CD4-positive, CD25-positive, alpha-beta regulatory T cell (primary cell): ENCODE data around the gene APBB2. TPM values are rescaled to one million over a fixed set of nuclear protein-coding genes. Genes with fewer than 3 reads are reported as not detected.
"Not testable (repeated sequence)": the region's sequence is repeated elsewhere in the genome, so short reads cannot be mapped to it uniquely, and the experiment has no call there.

ENCODE experiments used
- ATAC-seq, 2 donors: fragments of 150-1000 bp; cut with Tn5 transposase; one replicate each; pipeline ENCODE4 v1.10.0; 2021; ENCODE audit warnings: low read depth in 2 of 2, moderate number of reproducible peaks in 2 of 2, moderate library complexity in 1 of 2
- DNase-seq, 3 donors: peaks; one replicate each; pipeline versions ENCODE4 v3.0.0 to v3.0.0-alpha.2; 2012 to 2022; ENCODE audit warnings: mixed read lengths in 1 of 3
- H3K27ac ChIP-seq: one replicate; pipeline ENCODE4 v1.7.0; 2013; ENCODE audit warnings: mild to moderate bottlenecking, low read length; ENCODE audit not compliant: insufficient read depth, poor library complexity, severe bottlenecking
- H3K27me3 ChIP-seq: one replicate; pipeline ENCODE4 v1.7.0; 2013; ENCODE audit warnings: low read length; ENCODE audit not compliant: control insufficient read depth, insufficient read depth
- H3K36me3 ChIP-seq: one replicate; pipeline ENCODE4 v1.7.0; 2013; ENCODE audit warnings: mild to moderate bottlenecking, low read length, moderate library complexity; ENCODE audit not compliant: control insufficient read depth, insufficient read depth
- H3K4me1 ChIP-seq: 2 replicates; pipeline ENCODE4 v1.7.0; 2013; ENCODE audit warnings: mild to moderate bottlenecking, low read length; ENCODE audit not compliant: insufficient read depth, control insufficient read depth, poor library complexity, severe bottlenecking
- H3K4me3 ChIP-seq: one replicate; pipeline ENCODE4 v1.7.0; 2013; ENCODE audit warnings: low read depth, mild to moderate bottlenecking, low read length, moderate library complexity
- H3K9me3 ChIP-seq, 2 experiments: 1 replicate in 1 of 2; 2 replicates in 1 of 2; pipeline ENCODE4 v1.7.0; 2013; ENCODE audit warnings: low read length in 2 of 2, mild to moderate bottlenecking in 1 of 2, moderate library complexity in 1 of 2; ENCODE audit not compliant: control insufficient read depth in 2 of 2
- H3K27ac Mint-ChIP-seq, 3 donors: one replicate each; pipeline ENCODE4 v1.8.0; 2020 to 2022; ENCODE audit warnings: mild to moderate bottlenecking in 3 of 3, mixed read lengths in 3 of 3, moderate library complexity in 2 of 3
- H3K27me3 Mint-ChIP-seq: one replicate; pipeline ENCODE4 v1.8.0; 2022; ENCODE audit warnings: mild to moderate bottlenecking, mixed read lengths
- H3K36me3 Mint-ChIP-seq: one replicate; pipeline ENCODE4 v1.8.0; 2020; ENCODE audit warnings: mixed read lengths
- H3K4me1 Mint-ChIP-seq, 4 donors: one replicate each; pipeline ENCODE4 v1.8.0; 2020 to 2022; ENCODE audit warnings: mixed read lengths in 4 of 4, mild to moderate bottlenecking in 1 of 4
- H3K4me3 Mint-ChIP-seq, 4 donors: one replicate each; pipeline ENCODE4 v1.8.0; 2020 to 2022; ENCODE audit warnings: mild to moderate bottlenecking in 4 of 4, mixed read lengths in 4 of 4, moderate library complexity in 3 of 4
- H3K9me3 Mint-ChIP-seq, 7 donors: one replicate each; pipeline ENCODE4 v1.8.0; 2020 to 2022; ENCODE audit warnings: mixed read lengths in 7 of 7, mild to moderate bottlenecking in 3 of 7, moderate library complexity in 2 of 7
- polyA plus RNA-seq, 4 donors: library from polyadenylated mRNA; unstranded; fragments of 300-500 nt; fragmentation: Illumina TruSeq; gene quantifications; one replicate each; pipeline ENCODE4 v1.2.3, GENCODE V29; 2021
- total RNA-seq: library from RNA; stranded (reverse); gene quantifications from one replicate; pipeline ENCODE4 v1.2.3, GENCODE V29; 2022

Gene APBB2
- total and polyA plus RNA-seq, 5 donors from 2014 or later = not detected

DNA sequence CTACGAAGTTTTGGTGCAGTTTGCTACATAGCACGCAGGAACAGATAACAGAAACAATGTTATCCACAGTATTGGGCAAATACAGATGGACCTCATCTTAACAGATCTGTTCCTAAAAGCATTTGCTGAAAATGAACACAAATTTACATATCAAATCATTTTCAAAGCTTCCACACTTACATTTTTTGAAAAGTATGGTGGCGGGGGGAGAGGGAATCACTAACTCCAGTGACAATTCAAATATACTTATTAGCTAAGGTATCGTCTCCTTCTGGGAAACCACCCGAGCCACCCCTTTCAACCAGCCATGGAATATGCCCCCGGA lies 289.6 kb downstream of the APBB2 start:
- H3K36me3 Mint-ChIP-seq = no peaks in the 10 kb centered on the region
- no peak overlapping the region for H3K27ac ChIP-seq
- H3K27me3 ChIP-seq = peaks cover 4% of the 10 kb centered on the region
- no peak overlapping the region for H3K4me3 ChIP-seq
- H3K36me3 ChIP-seq = no peaks in the 10 kb centered on the region
- DNase-seq = no peak
- no peaks in the 10 kb centered on the region for H3K9me3 ChIP-seq
- no peaks in the 10 kb centered on the region for H3K4me1 ChIP-seq
- H3K4me3 Mint-ChIP-seq = no peak overlapping the region
- peaks cover 0 to 5% (median 2%) of the 10 kb centered on the region in 4 donors for H3K4me1 Mint-ChIP-seq
- ATAC-seq = no peak
- H3K27ac Mint-ChIP-seq = no peak overlapping the region
- no peaks in the 10 kb centered on the region for H3K9me3 Mint-ChIP-seq
- peaks cover 11% of the 10 kb centered on the region for H3K27me3 Mint-ChIP-seq

DNA sequence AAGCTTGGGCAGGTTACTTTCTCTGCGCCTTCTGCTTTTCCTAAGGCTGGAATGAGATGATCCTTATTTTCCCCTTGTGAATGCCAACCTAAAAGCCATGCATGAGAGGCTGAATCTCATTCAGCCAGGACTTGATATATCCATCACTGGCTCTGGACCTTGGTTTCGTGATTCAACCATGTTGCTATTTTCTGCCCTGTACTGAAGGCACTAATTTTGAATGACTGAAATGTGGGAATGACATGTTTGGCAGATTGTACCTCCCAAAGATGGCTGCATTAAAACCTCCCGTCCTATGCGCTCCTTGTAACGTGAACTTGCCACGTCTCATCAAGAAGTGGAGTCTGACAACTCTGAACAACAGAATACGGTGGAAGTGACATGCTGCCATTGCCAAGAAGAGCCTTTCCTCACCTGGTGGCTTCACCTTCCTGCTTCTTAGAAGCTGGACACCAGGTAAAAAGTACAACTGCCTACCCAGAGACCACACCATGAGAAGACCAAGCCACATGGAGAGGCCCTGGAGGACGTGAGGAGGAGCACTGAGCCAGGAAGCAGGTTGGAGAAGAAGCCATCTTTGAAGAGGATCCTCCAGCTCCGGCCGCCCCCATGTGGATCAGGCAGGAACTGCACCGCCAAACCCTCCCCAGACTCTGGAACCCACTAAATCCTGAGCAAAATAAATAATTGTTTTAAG lies 290.1 kb downstream of the APBB2 start:
- no peaks in the 10 kb centered on the region for H3K9me3 Mint-ChIP-seq
- ATAC-seq = peak; percentile 72 to 81

DNA sequence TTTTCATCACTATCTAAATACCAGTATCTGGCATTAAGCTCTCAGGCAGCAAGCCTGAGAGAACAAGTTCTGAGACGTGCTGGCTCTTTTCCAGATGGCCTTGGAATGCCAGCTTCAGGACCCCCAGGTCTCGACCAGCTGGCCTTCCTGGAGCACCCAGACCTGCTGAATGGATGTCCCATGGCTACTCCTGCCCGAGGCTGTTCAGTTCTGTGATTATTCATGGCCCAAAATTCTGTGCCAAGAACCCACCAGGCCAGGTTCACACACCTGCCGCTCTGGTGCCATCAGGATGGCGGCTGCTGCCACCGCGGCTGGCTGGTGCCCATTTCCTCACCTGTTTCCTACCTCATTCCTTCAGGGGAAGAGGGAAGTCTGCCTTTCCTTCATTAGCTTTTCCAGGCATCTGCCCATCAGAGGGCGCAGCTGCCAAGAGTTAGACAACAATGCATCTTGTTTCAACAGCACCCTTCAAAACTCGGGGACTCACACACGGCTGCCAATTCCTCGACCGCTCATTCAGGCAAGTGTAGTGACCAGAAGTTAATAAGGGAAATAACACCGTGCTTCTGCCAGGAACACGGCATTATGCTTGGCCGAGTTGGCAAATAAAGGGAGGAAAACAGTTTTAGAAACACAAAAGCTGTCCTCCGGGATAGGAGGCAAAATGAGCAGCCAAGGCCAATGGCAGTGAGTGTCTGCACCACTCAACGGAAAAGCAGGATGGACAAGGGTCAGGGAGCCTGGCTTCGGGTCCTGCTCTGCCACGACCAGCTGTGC lies 290.8 kb downstream of the APBB2 start:
- Mint-ChIP-seq H3K27me3 (peaks cover 11% of the 10 kb centered on the region), H3K4me1 (peaks cover 0 to 5% (median 2%) of the 10 kb centered on the region in 4 donors)
- no peak for ATAC-seq

More for the DNA sequence above, 290.1 kb downstream of the APBB2 start:
- H3K4me1 ChIP-seq = no peaks in the 10 kb centered on the region
- no peak overlapping the region for H3K27ac ChIP-seq
- H3K4me3 ChIP-seq = no peak overlapping the region
- H3K9me3 ChIP-seq = no peaks in the 10 kb centered on the region
- no peak overlapping the region for H3K4me3 Mint-ChIP-seq
- H3K27ac Mint-ChIP-seq = no peak overlapping the region
- DNase-seq = peak; percentile 19 to 66 (median 37)
- H3K36me3 ChIP-seq = no peaks in the 10 kb centered on the region
- peaks cover 4% of the 10 kb centered on the region for H3K27me3 ChIP-seq
- no peaks in the 10 kb centered on the region for H3K36me3 Mint-ChIP-seq
- H3K27me3 Mint-ChIP-seq = peaks cover 11% of the 10 kb centered on the region
- H3K4me1 Mint-ChIP-seq = peaks cover 0 to 5% (median 2%) of the 10 kb centered on the region in 4 donors

DNA sequence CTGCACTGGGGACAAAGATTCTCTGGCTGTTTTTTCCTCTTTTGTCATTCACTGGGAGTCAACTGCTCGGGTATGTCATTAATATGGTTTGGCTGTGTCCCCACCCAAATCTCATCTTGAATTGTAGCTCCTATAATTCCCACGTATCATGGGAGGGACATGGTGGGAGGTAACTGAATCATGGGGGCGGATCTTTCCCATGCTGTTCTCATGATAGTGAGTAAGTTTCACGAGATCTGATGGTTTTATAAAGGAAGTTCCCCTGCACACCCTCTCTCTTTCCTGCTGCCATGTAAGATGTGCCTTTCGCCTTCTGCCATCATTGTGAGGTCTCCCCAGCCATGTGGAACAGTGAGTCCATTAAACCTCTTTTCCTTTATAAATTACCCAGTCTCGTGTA lies 294.4 kb downstream of the APBB2 start:
- H3K9me3 Mint-ChIP-seq, H3K36me3 Mint-ChIP-seq, H3K27me3 Mint-ChIP-seq, ATAC-seq, H3K27ac ChIP-seq, DNase-seq, H3K36me3 ChIP-seq, H3K4me3 ChIP-seq, H3K27me3 ChIP-seq, H3K27ac Mint-ChIP-seq, H3K4me3 Mint-ChIP-seq, H3K4me1 ChIP-seq, H3K9me3 ChIP-seq: not testable (repeated sequence)
- peaks cover 0 to 10% (median 6%) of the 10 kb centered on the region in 4 donors for H3K4me1 Mint-ChIP-seq

More for the DNA sequence above, 290.8 kb downstream of the APBB2 start:
- Histone ChIP-seq H3K9me3 (no peaks in the 10 kb centered on the region), H3K27ac (no peak overlapping the region), H3K27me3 (peaks cover 4% of the 10 kb centered on the region), H3K4me3 (no peak overlapping the region), H3K36me3 (no peaks in the 10 kb centered on the region), H3K4me1 (no peaks in the 10 kb centered on the region)
- H3K27ac Mint-ChIP-seq = no peak overlapping the region
- no peak overlapping the region for H3K4me3 Mint-ChIP-seq
- no peak for DNase-seq
- no peaks in the 10 kb centered on the region for H3K36me3 Mint-ChIP-seq
- no peaks in the 10 kb centered on the region for H3K9me3 Mint-ChIP-seq

DNA sequence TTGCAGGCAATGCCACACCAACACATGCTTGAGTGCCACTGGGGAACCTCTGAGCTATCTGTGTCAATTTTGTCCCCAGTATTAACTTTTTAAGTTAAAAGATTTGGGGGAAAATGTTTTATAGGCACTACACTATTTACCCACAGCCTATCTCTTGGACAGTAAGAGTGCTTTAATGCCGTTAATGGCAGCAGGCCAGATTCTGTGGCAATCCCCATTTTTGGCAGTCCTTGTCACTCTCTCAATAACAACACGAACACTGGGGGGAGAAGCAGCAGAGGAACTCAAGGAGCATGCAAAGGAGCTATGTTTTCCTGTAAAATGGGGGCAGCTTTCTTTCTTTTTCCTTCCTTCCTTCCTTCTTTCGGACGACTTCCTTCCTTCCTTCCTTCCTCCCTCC lies 296.0 kb downstream of the APBB2 start:
- no peaks in the 10 kb centered on the region for H3K27me3 ChIP-seq
- H3K4me3 ChIP-seq = no peak overlapping the region
- peaks cover 5% of the 10 kb centered on the region for H3K27me3 Mint-ChIP-seq
- no peaks in the 10 kb centered on the region for H3K9me3 ChIP-seq
- H3K4me3 Mint-ChIP-seq = no peak overlapping the region
- H3K4me1 Mint-ChIP-seq = peaks cover 0 to 8% (median 5%) of the 10 kb centered on the region in 4 donors
- DNase-seq (no peak), ATAC-seq (no peak)
- H3K27ac Mint-ChIP-seq = no peak overlapping the region
- no peak overlapping the region for H3K27ac ChIP-seq
- no peaks in the 10 kb centered on the region for H3K4me1 ChIP-seq
- H3K9me3 Mint-ChIP-seq = no peaks in the 10 kb centered on the region
- H3K36me3 Mint-ChIP-seq = no peaks in the 10 kb centered on the region
- no peaks in the 10 kb centered on the region for H3K36me3 ChIP-seq

DNA sequence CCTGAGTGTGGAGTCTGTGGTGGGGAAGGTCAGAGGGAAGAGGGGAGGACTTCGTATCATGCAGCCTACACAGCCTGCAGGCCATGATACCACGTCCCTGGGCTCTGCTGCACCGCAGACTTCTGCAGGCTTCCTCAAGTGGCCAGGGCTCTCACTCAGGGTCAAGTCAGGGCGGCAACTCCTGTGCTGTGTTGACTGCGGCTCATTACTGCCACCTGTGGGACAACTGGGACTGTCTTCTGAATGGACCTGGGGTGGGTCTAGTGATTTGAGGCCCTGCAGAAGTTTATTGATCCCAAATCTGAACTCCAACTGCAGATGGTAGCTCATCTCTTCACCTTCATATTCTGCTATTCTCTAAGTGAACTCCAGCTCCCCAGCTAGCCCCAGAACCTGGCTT lies 297.5 kb downstream of the APBB2 start:
- Histone ChIP-seq H3K4me1 (no peaks in the 10 kb centered on the region), H3K4me3 (no peak overlapping the region), H3K9me3 (no peaks in the 10 kb centered on the region), H3K27ac (no peak overlapping the region), H3K27me3 (no peaks in the 10 kb centered on the region), H3K36me3 (no peaks in the 10 kb centered on the region)
- no peak overlapping the region for H3K27ac Mint-ChIP-seq
- peaks cover 5% of the 10 kb centered on the region for H3K27me3 Mint-ChIP-seq
- H3K36me3 Mint-ChIP-seq = no peaks in the 10 kb centered on the region
- peak in 1 of 3 donors; percentile 62 for DNase-seq
- H3K4me1 Mint-ChIP-seq = peaks cover 0 to 8% (median 5%) of the 10 kb centered on the region in 4 donors
- H3K9me3 Mint-ChIP-seq = no peaks in the 10 kb centered on the region
- H3K4me3 Mint-ChIP-seq = no peak overlapping the region
- peak; percentile 34 to 39 for ATAC-seq

DNA sequence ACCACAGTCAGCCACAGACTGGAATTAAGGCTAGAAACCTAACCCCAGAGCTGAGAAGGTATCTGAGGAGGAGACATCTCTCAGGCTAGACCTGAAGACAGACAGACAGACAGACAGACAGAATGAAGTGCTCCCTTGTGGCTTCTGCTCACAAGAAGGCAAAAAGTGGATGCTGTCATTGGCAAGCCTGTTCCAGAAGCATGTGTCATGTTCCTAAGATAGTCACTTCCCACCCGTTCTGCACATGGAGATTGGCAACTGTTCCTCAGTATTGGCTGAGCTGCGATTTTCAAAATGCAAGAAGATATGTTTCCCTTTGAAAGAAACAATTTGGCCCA lies 298.2 kb downstream of the APBB2 start:
- no peak overlapping the region for H3K27ac ChIP-seq
- no peaks in the 10 kb centered on the region for H3K9me3 Mint-ChIP-seq
- peaks cover 0 to 8% (median 5%) of the 10 kb centered on the region in 4 donors for H3K4me1 Mint-ChIP-seq
- H3K27me3 ChIP-seq = no peaks in the 10 kb centered on the region
- no peak overlapping the region for H3K4me3 ChIP-seq
- no peaks in the 10 kb centered on the region for H3K36me3 ChIP-seq
- DNase-seq (no peak), ATAC-seq (no peak)
- H3K27me3 Mint-ChIP-seq = peaks cover 5% of the 10 kb centered on the region
- H3K4me1 ChIP-seq = no peaks in the 10 kb centered on the region
- H3K9me3 ChIP-seq = no peaks in the 10 kb centered on the region
- H3K27ac Mint-ChIP-seq = no peak overlapping the region
- H3K36me3 Mint-ChIP-seq = no peaks in the 10 kb centered on the region
- no peak overlapping the region for H3K4me3 Mint-ChIP-seq
